ENCODE results near the gene CISD1. TPM values are rescaled to one million over a fixed set of nuclear protein-coding genes. Genes with fewer than 3 reads are reported as not detected.
"Not testable (repeated sequence)": the region's sequence is repeated elsewhere in the genome, so short reads cannot be mapped to it uniquely, and the experiment has no call there.

The CISD1 gene
- 32.7 and 42.6 TPM in 2 replicates for total RNA-seq (2014; rRNA removed; shearing (Covaris generic))

DNA sequence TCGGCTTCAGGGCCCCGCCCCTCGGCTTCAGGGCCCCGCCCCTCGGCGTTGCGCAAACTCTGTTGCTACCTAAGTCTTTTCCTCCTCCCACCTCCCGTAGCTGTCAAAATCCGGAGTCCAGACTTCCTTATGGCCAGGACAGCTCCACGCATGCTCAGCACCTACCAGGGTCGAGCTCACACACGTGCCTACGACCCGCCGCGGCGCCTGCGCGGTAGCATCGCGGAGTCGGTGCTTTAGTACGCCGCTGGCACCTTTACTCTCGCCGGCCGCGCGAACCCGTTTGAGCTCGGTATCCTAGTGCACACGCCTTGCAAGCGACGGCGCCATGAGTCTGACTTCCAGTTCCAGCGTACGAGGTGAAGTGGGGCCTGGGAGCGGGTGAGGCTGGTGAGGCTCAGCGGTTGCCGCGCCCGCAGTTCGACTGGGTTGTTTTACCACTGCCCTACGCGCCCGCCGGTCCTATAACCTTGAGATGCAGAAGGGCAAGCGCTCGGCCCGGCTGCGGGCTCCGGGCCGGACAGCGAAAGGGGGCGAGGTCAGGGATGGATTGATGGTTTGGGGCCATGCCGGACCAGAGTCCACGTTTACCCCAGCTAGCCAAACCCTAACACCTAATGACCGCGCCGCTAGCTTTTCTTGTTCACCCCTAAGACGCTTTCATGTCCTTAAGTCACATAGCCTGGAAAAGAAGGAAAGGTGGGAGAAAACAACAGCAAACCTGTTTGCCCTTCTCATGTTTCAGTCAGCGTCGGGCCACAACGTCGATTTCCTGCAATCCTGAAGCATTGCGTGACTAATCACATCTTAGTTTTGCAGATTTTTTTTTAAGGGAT lies at the start of gene CISD1:
TSS of gene CISD1 (plus strand) at position 217 of the 836 bp plus-strand sequence. CDS start at position 329, 112 bp downstream.
- DNase-seq (ENCODE audit: low read depth), result peak; percentile 99

DNA sequence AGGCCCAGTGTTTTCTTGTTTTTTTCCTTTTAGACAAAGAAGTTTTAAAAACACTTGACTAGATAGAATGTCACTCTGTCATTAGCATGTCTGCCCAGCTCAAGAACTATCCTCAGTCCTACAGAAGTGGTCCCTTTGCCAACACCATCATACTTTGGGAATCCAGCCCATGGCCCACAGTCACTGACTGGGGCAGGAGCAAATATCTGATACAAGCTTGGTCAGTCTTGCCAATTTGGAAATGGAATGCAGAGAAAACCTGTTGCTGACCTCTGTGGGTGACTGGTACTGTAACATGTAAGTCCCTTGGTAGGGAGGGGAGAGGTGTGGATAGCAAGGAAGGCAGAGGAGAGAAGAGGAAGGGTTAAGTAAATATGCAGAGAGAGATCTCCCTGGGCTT lies 49.1 kb upstream of the CISD1 start:
- no peak for DNase-seq (ENCODE audit: low read depth)

DNA sequence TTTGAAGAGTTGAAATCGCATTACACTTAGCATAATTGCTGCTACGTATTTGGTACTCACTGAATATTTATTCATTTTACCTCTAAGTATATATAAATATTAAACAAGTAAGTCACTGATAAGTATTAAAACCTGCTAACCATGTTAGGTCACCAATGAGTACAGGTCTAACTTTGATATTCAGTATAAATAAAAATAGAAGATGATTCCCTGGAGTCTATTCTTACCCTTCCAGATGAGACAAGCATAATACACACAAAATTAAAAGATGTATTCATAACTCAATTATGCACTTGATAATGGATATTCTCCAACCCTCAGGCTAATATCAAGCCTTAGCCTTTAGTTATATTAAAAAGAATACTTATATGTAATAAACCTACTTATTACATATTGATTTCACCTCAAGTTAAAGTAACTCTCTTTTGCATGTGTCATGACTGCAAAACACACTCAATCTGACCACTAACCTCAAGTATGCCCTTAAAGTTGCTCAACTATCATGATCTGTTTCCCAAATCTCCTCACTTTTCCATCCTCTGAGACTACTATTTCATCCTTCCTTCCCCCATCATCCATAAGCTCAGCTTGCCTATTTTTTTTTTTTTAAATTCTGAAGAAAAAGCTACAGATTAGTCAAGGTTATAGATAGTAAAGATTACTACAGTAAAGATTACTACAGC lies 48.1 kb upstream of the CISD1 start:
- DNase-seq (ENCODE audit: low read depth), result no peak

DNA sequence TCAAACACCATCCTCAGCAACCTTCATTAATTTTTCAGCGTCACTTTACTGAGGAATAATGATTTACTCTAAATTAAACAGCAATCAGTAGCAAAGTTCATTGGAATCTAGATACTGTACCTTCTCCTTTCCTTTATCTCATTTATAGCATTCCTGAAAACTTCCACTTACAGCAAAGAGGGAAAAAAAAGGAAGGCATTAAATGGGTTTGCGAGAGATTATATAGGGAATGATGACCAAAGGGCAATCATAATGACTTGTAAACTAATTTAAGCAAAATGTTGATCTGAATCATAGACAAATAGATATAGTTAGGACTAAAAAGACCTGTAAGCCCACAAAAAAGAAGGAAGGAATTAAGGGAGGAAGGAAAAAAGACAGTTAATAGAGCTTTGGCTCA lies 43.3 kb upstream of the CISD1 start:
- DNase-seq (ENCODE audit: low read depth), result no peak

DNA sequence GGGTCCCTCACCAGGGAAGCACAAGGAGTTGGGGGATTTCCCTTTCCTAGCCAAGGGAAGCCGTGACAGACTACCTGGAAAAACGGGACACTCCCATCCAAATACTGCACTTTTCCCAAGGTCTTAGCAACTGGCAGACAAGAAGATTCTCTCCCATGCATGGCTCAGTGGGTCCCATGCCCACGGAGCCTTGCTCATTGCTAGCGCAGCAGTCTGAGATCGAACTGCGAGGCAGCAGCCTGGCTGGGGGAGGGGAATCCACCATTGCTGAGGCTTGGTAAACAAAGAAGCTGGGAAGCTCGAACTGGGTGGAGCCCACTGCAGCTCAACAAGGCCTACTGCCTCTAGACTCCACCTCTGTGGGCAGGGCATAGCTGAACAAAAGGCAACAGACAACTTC lies 39.1 kb upstream of the CISD1 start:
- DNase-seq (ENCODE audit: low read depth), result not testable (repeated sequence)

DNA sequence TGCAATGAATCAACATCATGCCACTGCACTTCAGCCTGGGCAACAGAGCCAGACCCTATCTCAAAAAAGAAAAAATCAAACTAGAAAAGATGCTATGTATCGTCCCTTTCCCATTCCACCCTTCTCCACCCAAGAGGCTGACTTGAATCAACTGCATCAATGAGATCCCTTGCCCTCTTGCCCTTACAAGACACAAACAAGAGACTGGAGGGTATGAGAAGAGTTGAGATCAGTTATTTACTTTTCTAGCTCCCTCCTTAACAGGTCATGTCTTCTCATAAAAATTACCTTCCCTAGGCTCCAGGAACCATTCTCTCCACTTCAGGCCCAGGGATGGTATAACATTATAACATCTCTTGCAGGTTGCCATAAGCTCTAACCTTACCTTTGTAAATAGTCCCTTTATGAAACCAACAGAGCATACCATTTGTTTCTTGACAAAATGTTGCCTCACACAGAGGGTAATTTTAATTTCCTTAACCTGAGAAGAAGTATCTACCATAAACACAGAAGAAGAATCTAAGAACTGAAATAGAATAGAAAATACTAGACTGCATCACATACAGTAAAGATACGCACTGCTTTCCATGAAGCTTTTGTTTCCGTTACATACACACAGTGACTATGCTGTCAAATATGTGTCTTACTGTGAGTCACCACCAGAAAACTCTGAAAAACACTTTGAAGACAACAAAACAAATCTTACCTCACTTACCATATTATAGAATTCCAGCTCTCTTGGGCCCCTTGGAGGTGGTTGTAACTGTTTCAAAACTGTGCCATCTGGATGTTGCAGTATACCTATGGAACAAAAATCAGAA lies 31.7 kb upstream of the CISD1 start:
- peak; percentile 70 for DNase-seq (ENCODE audit: low read depth)

DNA sequence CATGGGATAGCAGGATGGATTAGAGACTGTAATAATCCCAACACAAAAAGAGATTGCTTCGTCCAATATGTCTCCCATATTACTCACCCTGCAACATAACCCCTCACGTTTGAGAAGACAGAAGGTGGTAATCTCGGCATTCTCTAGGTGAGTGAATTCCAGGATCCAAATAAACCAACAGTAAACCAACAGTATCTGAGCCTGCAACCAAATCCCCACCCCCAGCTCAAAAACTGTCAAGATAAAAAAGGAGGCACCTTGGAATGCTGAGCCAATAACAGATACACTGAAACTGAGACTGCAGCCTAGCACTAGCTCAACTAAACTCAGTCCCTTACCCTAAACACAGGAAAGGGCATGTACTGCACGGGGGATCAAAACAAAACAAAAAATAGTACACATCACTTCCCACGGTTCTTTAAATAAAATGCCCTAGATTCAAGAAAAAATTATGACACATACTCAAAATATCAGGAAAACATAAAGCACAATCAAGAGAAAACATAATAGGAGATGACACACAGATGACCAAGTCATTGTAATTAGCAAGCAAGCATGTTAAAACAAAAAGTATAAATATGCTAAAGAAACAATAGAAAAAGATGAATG lies 29.3 kb upstream of the CISD1 start:
- DNase-seq (ENCODE audit: low read depth), result peak; percentile 6

DNA sequence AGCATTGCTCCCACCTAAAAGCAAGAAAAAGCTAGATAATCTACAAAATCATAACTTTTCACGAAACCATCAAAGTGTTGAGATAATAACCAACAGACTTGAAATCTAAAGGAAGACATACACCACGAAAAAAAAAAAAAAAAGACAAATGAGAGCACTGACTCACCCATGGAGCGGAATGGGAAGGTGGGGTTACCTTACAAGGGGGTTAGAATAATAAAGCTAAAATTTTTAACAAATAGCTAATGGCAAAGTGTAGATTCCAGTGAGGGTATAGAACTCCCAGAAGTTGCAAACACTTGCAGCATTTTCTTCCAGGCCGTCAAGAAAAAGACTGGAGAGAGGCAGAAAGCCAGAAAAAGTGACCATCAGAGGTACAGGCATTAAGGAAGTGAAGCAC lies 28.4 kb upstream of the CISD1 start:
- peak; percentile 61 for DNase-seq (ENCODE audit: low read depth)

DNA sequence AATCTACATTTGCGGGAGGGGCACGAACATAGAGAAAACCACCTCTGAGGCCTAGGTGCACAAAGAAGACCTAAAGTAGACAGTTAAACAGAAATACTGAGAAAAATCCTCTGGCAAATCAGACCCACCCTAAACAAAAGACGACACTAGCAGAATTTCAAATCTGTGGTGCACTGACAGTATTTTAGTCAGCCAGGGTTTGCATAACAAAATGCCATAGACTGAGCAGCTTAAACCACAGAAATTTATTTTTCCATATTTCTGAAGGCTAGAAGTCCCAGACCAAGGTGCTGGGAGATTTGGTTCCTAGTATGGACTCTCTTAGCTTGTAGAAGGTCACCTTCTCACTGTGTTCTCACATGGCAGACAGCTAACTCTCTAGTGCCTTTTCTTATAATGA lies 27.6 kb upstream of the CISD1 start:
- DNase-seq (ENCODE audit: low read depth), result no peak

DNA sequence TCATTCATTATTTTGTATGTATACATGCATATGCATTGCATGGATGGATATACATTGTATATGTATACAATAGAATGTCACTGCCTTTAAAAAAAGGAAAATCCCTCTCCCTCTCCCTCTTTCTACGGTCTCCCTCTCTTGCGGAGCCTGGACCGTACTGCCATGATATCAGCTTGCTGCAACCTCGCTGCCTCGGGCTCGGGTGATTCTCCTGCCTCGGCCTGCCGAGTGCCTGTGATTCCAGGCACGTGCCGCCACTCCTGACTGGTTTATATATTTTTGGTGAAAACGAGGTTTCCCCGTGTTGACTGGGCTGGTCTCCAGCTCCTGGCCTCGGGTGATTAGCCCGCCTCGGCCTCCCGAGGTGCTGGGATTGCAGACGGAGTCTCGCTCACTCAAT lies 25.7 kb upstream of the CISD1 start:
- DNase-seq (ENCODE audit: low read depth), result no peak

DNA sequence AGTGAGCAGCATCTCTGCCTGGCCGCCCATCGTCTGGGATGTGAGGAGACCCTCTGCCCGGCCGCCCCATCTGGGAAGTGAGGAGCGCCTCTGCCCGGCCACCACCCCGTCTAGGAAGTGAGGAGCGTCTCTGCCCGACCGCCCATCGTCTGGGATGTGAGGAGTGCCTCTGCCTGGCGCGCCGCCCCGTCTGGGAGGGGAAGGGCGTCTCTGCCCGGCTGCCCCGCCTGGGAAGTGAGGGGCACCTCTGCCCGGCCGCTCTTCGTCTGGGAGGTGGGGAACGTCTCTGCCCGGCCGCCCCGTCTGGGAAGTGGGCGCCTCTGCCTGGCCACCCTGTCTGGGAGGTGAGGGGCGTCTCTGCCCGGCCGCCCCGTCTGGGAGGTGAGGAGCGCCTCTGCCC lies 25.2 kb upstream of the CISD1 start:
- DNase-seq (ENCODE audit: low read depth), result not testable (repeated sequence)

DNA sequence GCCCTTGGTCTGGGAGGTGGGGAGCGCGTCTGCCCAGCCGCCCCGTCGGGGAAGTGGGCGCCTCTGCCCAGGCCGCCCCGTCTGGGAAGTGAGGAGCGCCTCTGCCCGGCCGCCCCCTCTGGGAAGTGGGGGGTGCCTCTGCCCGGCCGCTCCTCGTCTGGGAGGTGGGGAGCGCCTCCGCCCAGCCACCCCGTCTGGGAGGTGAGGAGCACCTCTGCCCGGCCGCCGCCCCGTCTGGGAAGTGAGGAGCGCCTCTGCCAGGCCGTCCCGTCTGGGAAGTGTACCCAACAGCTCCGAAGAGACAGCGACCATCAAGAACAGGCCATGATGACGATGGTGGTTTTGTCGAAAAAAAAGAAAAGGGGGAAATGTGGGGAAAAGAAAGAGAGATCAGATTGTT lies 24.7 kb upstream of the CISD1 start:
- not testable (repeated sequence) for DNase-seq (ENCODE audit: low read depth)

DNA sequence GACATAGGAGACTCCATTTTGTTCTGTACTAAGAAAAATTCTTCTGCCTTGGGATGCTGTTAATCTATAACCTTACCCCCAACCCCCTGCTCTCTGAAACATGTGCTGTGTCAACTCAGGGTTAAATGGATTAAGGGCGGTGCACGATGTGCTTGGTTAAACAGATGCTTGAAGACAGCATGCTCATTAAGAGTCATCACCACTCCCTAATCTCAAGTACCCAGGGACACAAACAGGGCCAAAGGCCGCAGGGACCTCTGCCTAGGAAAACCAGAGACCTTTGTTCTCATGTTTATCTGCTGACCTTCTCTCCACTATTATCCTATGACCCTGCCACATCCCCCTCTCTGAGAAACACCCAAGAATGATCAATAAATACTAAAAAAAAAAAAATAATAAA lies 24.3 kb upstream of the CISD1 start:
- not testable (repeated sequence) for DNase-seq (ENCODE audit: low read depth)

DNA sequence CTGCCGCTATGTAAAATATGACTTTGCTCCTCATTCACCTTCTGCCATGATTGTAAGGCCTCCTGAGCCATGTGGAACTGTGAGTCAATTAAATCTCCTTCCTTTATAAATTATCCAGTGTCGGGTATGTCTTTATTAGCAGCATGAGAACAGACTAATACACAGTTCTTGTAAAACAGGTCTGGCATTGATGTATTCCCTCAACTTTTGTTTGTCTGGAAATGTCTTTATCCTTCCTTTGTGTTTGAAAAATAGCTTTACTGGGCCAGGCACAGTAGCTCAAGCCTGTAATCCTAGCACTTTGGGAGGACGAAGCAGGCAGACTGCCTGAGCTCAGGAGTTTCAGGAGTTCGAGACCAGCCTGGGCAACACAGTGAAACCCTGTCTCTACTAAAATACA lies 15.8 kb upstream of the CISD1 start:
- DNase-seq (ENCODE audit: low read depth), result no peak

DNA sequence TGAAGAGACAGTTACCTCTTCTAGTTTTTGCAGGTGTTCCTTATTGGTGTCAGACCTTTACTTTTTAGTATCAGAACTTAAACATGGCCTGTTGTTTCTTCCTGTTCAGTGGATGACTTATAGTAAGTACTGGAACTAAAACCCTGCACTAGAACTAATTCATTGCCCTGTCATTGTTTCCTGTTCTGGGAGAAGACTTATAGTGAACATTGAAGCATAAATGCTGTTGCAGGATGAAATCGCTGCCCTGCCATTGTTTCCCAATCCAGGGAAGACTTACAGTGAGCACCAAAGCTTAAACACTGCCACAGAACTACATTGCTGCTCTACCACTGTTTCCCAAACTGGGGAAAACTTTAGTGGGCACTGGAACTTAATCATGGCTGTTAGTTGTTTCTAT lies 14.3 kb upstream of the CISD1 start:
- DNase-seq (ENCODE audit: low read depth), result no peak

DNA sequence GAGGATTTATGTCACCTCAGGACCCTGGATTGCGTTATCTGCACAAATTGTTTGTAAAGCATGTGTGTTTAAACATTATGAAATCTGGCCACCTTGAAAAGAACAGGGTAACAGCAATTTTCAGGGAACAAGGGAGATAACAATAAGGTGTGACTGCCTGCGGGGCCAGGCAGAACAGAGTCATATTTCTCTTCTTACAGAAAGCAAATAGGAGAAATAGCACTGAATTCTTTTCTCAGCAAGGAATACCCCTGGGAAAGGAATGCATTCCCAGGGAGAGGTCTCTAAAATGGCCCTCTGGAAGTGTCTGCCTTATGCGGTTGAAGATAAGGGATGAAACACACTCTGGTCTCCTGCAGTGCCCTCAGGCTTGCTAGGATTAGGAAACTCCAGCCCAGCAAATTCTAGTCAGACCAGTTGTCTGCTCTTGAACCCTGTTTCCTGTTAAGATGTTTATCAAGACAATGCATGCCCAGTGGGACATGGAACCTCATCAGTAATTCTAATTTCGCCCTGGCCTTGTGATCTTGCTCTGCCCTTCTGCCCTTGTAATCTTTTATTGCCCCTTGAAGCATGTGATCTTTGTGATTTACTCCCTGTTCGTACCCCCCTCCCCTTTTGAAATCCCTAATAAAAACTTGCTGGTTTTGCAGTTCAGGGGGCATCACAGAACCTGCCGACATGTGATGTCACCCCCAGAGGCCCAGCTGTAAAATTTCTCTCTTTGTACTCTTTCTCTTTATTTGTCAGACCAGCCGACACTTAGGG lies 12.8 kb upstream of the CISD1 start:
- DNase-seq (ENCODE audit: low read depth), result not testable (repeated sequence)

DNA sequence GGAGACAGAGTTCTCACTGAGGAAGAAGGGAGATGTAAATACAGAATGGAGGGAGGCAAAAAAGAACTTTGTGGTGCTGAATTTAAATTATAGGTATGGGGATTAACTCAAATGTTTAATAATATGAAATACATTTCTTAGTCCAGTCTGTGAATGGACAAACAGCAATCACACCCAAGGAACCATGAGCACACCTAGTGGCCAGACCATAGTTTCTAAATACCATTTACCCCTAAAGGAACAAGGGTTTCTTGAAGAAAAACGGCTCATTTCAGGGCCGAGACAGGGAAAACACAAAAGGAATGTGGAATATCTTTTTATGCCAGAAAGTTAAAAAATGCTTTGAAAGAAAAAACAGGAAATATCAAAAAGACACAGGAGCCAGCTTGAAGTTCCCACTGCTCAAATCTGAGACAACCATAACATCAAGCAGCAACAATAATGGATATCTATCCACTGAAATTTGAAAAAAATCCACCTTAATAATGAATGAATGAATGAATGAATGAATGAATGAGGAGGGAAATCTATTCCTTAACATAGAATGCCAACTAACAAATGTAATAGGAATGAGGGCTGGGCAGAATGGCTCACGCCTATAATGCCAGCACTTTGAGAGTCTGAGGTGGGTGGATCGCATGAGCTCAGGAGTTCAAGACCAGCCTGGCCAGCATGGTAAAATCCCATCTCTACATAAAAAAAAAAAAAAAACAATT lies 9.8 kb upstream of the CISD1 start:
- DNase-seq (ENCODE audit: low read depth), result no peak

DNA sequence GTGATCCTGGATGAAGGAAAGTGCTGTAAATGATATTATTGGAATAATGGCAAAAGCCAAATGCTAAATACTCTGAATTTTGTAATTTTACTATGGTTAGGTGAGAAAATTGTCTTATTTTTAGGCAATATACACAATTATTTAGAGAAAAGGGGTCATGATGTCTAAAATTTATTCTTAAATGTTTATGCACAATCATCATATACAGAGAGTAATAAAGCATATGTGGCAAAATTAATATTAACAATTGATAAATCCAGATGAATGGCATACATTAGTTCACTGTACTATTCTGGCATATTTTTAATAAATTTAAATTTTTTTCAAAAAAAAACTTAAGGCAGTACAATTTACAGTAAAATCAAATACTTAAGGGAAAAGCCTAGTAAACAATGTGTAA lies 8.6 kb upstream of the CISD1 start:
- DNase-seq (ENCODE audit: low read depth), result no peak

DNA sequence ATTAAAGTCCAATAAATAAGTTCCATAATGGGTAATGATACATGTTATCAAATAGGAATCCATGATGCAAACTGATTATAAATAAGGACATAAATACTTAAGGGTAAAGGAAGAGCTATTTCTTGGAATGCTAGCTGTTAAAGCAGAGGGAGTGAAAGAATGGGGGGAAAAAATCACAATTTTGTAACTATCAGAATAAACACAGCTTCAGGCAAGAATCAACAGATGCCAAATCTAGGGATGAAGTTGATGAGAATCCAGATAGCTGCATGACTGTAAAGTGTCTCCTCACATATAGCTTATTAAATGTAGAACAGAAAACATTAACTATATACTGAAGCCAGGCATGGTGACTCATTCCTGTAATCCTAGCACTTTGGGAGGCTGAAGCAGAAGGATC lies 6.2 kb upstream of the CISD1 start:
- no peak for DNase-seq (ENCODE audit: low read depth)

DNA sequence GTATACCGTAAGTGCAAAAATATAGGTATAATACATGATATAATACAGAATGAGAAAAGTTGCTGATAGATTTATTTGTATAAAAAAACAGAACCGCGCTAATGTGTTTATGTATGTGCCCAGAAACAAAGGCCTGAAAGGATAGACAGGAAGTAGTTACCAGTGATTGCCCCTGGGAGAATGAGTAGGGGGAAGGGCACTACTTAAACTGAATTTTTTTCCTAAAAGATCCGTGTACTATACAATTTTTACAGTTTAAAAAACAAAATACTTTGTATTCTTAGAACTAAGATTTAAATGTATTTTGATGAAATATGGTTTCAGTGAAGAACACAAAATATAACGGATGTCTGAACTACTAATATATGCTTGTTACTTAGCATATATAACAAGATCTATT lies 4.2 kb upstream of the CISD1 start:
- DNase-seq (ENCODE audit: low read depth), result no peak

DNA sequence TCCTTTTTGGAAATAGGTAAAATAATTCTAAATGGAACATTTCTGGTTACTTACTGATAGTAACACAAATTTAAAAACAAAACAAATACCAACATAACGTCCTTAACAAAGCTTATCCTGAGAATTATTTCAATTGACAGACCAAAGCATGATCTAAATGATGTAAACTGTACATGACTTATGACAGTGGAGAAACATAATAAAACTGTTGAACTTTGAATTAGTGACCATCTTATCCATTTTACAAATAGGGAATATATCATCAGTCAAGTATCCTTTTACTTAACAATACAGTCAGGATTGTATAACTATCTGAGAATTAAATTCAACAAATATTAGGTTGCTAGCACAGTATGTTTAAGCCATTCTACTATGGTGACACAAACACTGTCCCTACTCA lies 3.7 kb upstream of the CISD1 start:
- no peak for DNase-seq (ENCODE audit: low read depth)
